Fibroblast of the aortic adventitia (primary cell): ENCODE data around the gene DRAM1. TPM values are rescaled to one million over a fixed set of nuclear protein-coding genes. Genes with fewer than 3 reads are reported as not detected.
"Not testable (repeated sequence)": the region's sequence is repeated elsewhere in the genome, so short reads cannot be mapped to it uniquely, and the experiment has no call there.

ENCODE experiments used
- DNase-seq: peaks from one replicate; pipeline ENCODE4 v3.0.0-alpha.2; 2010; ENCODE audit warnings: low read depth
- H3K4me3 ChIP-seq: 2 replicates; pipeline ENCODE4 v1.5.1; 2011; ENCODE audit warnings: low read depth, mild to moderate bottlenecking, control low read depth, low read length, moderate library complexity
- total RNA-seq: library from RNA; depleted of rRNA; stranded (reverse); fragments of >200 nt; gene quantifications from 2 replicates; pipeline ENCODE4 v1.2.3, GENCODE V29; 2012; ENCODE audit warnings: low replicate concordance
- TF ChIP-seq, protein P1 (sequence below): IDR thresholded peaks from 2 replicates; pipeline ENCODE4 v1.5.1; 2011; ENCODE audit warnings: mild to moderate bottlenecking, low read length, control low read depth, inconsistent platforms; ENCODE audit not compliant: insufficient read depth

The DRAM1 gene
- total RNA-seq, 1 donor, result 18.1 TPM

DNA sequence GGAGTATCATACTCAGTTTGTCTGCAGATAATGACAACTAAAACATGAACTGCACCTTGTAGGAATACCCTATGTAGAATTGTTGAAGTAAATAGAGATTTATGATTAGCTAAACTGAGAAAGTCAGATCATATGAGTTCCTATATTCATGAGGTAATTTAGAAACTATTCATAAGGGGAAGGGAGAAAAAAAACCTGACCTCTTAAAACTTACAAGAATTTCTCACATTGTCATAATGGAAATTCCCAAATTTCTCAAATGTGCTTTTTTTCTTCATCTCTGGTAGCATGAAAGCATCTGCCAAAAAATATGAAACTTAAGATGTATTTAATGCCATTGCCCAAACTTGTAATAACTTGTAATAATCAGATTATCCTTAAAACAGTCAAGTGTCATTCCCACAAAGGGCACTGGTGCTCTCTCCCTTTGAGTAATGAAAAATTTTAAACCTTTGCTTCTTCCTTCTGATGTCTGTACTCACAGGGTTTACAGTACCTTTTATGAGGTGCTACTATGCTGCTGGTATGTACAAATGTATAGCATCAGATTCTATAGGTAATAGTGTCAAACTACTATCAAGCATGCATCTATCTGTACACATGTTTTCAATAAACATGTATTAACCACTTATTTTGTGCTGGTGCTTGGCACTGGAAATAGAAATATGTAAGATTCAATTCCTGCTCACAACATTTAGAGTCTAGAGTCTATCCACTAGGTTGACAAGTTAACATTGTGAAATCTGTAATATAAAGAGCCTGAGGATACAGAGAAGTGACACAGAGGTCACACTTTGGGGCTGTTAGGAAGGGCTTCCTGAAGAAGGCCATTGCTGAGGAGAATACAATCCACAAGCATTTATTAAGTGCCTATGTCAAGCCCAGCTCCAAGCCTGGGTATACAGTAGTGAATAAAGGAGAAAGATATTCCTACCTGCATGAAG is 17.4 kb upstream of the DRAM1 start:
- peak; percentile 72 for DNase-seq
- TF ChIP-seq, protein P1, sequence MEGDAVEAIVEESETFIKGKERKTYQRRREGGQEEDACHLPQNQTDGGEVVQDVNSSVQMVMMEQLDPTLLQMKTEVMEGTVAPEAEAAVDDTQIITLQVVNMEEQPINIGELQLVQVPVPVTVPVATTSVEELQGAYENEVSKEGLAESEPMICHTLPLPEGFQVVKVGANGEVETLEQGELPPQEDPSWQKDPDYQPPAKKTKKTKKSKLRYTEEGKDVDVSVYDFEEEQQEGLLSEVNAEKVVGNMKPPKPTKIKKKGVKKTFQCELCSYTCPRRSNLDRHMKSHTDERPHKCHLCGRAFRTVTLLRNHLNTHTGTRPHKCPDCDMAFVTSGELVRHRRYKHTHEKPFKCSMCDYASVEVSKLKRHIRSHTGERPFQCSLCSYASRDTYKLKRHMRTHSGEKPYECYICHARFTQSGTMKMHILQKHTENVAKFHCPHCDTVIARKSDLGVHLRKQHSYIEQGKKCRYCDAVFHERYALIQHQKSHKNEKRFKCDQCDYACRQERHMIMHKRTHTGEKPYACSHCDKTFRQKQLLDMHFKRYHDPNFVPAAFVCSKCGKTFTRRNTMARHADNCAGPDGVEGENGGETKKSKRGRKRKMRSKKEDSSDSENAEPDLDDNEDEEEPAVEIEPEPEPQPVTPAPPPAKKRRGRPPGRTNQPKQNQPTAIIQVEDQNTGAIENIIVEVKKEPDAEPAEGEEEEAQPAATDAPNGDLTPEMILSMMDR, result no peak
- H3K4me3 ChIP-seq, result no peak overlapping the region

DNA sequence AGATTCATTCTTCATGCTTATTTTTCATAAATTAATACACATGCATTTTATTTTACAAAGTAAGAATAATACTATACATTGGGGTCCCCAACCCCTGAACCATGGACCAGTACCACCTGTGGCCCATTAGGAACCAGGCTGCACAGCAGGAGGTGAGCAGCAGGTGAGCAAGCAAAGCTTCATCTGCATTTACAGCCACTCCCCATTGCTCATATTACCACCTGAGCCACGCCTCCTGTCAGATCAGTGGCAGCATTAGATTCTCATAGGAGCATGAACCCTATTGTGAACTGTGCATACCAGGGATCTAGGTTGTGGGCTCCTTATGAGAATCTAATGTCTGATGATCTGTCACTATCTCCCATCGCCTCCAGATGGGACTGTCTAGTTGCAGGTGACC is 15.7 kb upstream of the DRAM1 start:
- DNase-seq, H3K4me3 ChIP-seq: not testable (repeated sequence)

DNA sequence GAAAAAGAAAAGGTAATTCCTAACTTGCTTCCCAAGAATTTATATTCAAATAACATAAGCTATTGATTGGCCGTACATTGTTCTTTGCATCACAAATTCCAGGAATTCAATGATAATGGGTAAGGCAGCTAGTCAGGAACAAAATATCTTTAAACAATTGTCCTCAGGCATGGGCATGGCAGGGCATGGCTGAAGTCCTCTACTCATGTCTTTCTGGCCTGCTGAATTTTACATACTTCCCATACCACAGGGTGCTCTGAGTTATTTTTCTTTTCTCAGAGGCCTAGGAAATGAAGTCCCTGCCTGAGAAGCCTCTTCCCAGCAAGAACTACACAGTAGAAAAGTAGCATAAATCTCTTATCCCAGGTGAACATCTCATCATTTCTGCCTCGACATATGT is 15.1 kb upstream of the DRAM1 start:
- TF ChIP-seq, protein P1, result no peak
- no peak overlapping the region for H3K4me3 ChIP-seq
- DNase-seq, result peak; percentile 8

DNA sequence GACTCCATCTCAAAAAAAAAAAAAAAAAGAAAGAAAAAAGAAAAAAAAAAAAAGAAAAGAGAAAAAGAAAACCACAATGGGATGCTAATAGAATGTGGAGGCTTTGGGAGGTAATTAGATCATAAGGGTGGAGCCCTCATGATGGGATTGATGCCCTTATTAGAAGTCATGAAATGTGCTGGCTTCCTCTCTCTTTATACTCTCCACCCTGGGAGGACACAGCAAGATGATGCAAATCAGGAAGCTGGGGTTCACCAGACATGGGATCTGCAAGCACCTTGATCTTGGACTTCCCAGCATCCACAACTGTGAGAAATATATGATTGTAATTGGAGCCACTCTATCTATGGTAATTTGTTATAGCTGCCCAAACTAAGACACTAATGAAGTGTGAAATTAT is 13.4 kb upstream of the DRAM1 start:
- no peak overlapping the region for H3K4me3 ChIP-seq
- DNase-seq, result peak; percentile 22
- TF ChIP-seq, protein P1, result no peak

DNA sequence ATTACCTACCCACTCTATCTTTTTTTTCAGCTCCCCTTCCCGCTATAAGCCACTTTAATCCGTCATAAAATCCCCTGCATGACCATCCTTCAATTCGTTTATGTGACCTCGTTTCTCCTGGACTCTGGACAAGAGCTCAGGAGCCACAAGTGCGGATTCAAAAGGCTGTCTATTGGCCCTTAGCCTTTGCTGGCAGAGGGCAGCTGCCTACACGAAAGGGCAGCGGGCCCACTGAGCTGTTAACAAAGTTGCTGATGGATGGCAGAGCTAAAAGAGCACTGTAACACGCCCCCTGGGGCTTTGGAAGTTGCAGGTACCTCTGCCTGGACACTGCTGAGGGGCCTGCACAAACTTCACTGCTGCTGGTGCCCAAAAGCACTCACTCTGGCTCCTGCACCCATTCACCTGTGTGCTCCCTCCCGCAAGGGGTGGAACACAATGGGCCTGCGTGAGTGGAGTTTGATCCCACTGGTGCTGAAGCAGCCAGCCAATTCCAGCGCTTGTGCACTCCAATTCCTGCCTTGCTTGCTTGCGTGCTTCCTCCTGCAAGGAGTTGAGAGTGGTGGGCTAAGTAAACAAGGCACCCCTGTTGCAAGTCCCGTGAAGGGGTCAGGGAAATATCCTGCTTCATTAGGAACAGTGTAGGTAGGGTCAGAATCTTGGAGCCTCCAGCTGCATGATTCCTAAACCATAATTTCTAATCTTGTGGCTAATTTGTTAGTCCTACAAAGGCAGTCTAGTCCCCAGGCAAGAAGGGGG is 10.6 kb upstream of the DRAM1 start:
- no peak for DNase-seq
- TF ChIP-seq, protein P1, result no peak
- H3K4me3 ChIP-seq, result no peak overlapping the region

DNA sequence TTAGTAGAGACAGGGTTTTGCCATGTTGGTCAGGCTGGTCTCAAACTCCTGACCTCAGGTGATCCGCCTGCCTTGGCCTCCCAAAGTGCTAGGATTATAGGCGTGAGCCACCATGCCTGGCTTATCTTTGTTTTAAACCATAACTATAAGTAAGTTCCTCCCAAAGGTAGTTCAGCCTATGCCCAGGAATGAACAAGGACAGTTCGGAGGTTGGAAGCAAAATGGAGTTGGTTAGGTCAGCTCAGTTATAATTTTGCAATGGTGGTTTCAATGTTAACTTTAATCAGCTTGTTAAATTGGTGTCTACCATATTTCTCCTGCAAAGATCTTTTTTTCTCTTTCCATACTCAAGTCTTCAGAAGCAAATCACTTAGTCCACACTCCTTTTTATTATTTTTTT is 9.8 kb upstream of the DRAM1 start:
- not testable (repeated sequence) for H3K4me3 ChIP-seq, DNase-seq

DNA sequence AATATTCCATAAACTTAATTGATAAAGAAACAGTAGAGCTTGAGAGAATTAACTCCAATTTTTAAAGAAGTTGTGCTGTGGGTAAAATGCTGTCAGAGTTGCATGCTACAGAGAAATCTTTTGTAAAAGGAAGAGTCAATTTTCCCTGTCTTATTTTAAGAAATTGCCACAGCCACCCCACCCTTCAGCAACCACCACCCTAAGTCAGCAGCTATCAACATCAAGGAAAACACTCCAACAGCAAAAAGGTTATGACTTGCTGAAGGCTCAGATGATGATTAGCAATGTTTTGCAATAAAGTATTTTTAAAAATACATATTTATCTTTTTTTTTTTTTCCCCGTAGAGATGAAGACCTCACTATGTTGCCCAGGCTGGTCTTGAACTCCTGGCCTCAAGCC is 6.5 kb upstream of the DRAM1 start:
- DNase-seq, result no peak
- TF ChIP-seq, protein P1, result no peak

More for the DNA sequence above, 6.5 kb upstream of the DRAM1 start:
- H3K4me3 ChIP-seq, result no peak overlapping the region
